Measurements from ENCODE around the gene CABP2.

CABP2 gene

DNA sequence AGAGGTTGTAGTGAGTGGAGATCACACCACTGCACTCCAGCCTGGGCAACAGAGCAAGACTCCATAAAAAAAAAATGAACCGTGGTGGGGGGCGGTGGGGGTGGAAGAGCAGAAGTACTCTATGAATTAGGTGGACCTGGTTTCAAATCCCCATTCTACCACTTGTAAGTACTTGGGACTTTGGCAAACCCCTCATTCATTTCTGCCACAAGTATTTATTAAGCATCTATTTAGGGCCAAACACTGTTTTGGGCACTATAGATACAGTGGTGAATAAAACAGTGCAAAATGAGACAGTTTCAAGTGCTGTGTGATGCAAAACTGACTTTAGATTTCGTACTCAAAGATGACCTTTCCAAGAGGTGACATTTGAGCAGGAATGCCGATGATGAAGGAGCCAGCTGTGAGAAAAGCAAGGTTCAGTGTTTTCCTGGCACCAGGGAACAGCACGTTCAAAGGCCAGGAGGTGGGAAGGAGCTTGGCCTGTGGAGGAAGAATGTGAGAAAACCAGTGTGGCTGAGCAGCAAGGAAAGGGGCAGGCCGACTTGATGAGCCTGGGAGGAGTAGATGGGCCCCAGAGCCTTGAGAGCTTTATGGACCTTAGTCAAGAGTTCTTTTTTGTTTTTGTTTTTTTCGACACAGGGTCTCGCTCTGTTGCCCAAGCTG, 52.8 kb downstream of the CABP2 start:
- DNase-seq: no peak

DNA sequence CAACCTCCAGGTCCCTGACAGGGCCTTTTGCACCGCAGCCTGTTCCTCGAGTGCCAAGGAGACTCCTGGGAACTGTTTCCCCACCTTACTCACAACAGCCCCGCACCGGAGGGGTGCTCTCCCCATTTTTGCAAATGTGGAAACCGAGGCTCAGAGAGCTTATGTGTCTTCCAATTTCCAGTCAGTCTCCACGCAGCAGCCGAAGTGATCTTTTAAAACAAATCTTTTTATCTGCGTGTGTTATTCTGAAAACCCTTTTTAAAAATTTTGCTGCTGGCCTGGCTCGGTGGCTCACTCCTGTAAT, 53.8 kb downstream of the CABP2 start:
- no peak for DNase-seq
